ENCODE results near the gene PNPLA8.

DNA sequence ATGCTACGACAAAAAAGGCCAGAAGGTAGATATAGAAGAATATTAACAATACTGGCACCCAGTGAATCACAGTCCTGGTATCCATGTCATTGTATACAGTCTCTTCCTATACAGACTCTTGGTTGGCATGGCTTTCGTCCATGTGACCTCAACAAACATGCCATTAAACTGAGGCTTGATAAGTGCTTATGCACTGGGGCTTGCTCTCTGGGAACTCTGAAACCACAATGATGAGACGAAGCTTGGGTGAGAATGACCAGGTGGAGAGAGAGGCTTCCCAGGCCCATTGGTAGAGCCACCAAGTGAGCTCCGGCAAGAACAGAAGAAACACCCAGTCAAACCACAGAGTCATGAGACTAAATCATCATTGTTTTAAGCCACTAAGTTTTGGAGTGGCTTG, 33.2 kb downstream of the PNPLA8 start:
- TF ChIP-seq, protein P1, sequence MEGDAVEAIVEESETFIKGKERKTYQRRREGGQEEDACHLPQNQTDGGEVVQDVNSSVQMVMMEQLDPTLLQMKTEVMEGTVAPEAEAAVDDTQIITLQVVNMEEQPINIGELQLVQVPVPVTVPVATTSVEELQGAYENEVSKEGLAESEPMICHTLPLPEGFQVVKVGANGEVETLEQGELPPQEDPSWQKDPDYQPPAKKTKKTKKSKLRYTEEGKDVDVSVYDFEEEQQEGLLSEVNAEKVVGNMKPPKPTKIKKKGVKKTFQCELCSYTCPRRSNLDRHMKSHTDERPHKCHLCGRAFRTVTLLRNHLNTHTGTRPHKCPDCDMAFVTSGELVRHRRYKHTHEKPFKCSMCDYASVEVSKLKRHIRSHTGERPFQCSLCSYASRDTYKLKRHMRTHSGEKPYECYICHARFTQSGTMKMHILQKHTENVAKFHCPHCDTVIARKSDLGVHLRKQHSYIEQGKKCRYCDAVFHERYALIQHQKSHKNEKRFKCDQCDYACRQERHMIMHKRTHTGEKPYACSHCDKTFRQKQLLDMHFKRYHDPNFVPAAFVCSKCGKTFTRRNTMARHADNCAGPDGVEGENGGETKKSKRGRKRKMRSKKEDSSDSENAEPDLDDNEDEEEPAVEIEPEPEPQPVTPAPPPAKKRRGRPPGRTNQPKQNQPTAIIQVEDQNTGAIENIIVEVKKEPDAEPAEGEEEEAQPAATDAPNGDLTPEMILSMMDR (IDR thresholded peaks at IDR 0.05; ENCODE audit: insufficient read depth, low read depth, low read length), result no peak
- no peak for TF ChIP-seq EZH2 (IDR thresholded peaks at IDR 0.05; ENCODE audit: insufficient read depth, low read length)
